ENCODE measurements around the gene DLK1. TPM values are rescaled to one million over a fixed set of nuclear protein-coding genes. Genes with fewer than 3 reads are reported as not detected.

The DLK1 gene
- polyA plus RNA-seq, 1 of the 3 experiments (the other 2 are of a cell fraction) = 1.7 TPM

GRCh38 chr14:100767003-100767787 is 40.5 kb downstream of the DLK1 start:
- DNase-seq = no peak
- Histone ChIP-seq H3K9ac (no peak overlapping the region), H3K4me1 (ENCODE audit: control insufficient read depth in 1 of 2, insufficient read depth in 2 of 2, low read depth in 1 of 2, low read length in 1 of 2) (peaks cover 1 to 27% of the 10 kb centered on the region in 2 experiments; a peak in 2 of 4 replicates), H2AFZ (ENCODE audit: low read depth) (no peak overlapping the region), H3K4me2 (no peak overlapping the region), H4K20me1 (ENCODE audit: insufficient read depth) (no peaks in the 10 kb centered on the region), H3K27me3 (ENCODE audit: insufficient read depth) (no peaks in the 10 kb centered on the region; the same call in 1 of the 2 replicates), H3K4me3 (ENCODE audit: low read depth in 2 of 2, low read length in 1 of 2) (no peak overlapping the region), H3K36me3 (replicated peaks in 1 of 2; ENCODE audit: control insufficient read depth in 1 of 2, insufficient read depth in 2 of 2, low read length in 1 of 2) (no peaks in the 10 kb centered on the region), H3K79me2 (ENCODE audit: insufficient read depth) (no peaks in the 10 kb centered on the region), H3K9me3 (no peaks in the 10 kb centered on the region), H3K27ac (ENCODE audit: low read depth in 2 of 2, low read length in 1 of 2) (peak overlapping the region in 1 of 2 experiments; percentile 47; a peak in 1 of 4 replicates), H3K9me2 (no peaks in the 10 kb centered on the region), H3F3A (replicated peaks; ENCODE audit: insufficient read depth) (no peaks in the 10 kb centered on the region)
- no peak for TF ChIP-seq USF2 (IDR thresholded peaks at IDR 0.05; ENCODE audit: borderline replicate concordance, low read depth, low read length)
- no peak for TF ChIP-seq YY1 (IDR thresholded peaks at IDR 0.05; ENCODE audit: low read depth)
- TF ChIP-seq, protein P1, sequence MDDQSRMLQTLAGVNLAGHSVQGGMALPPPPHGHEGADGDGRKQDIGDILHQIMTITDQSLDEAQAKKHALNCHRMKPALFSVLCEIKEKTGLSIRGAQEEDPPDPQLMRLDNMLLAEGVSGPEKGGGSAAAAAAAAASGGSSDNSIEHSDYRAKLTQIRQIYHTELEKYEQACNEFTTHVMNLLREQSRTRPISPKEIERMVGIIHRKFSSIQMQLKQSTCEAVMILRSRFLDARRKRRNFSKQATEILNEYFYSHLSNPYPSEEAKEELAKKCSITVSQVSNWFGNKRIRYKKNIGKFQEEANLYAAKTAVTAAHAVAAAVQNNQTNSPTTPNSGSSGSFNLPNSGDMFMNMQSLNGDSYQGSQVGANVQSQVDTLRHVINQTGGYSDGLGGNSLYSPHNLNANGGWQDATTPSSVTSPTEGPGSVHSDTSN (IDR thresholded peaks at IDR 0.05) = no peak
- TF ChIP-seq RCOR1 (IDR thresholded peaks at IDR 0.05; ENCODE audit: low read length) = no peak
- TF ChIP-seq RAD21 (IDR thresholded peaks at IDR 0.05; ENCODE audit: low read length) = no peak
- no peak for TF ChIP-seq GATA2 (CRISPR knock-in tag; IDR thresholded peaks at IDR 0.05)
- TF ChIP-seq FOSL2 (IDR thresholded peaks at IDR 0.05; ENCODE audit: borderline replicate concordance, low read depth) = no peak
- no peak for TF ChIP-seq MAX (IDR thresholded peaks at IDR 0.05; ENCODE audit: low read depth)
- no peak for TF ChIP-seq RXRA (IDR thresholded peaks at IDR 0.05; ENCODE audit: borderline replicate concordance, low read depth)
- no peak for TF ChIP-seq RFX5 (IDR thresholded peaks at IDR 0.05; ENCODE audit: low read length)
- TF ChIP-seq SMC3 (IDR thresholded peaks at IDR 0.05; ENCODE audit: low read depth, low read length) = no peak
- TF ChIP-seq GABPA (IDR thresholded peaks at IDR 0.05; ENCODE audit: low read depth) = no peak
- TF ChIP-seq ELF1 (IDR thresholded peaks at IDR 0.05) = no peak
- no peak for TF ChIP-seq EP300 (IDR thresholded peaks at IDR 0.05; ENCODE audit: borderline replicate concordance in 1 of 2, low read depth in 1 of 2, low read length in 1 of 2)
- TF ChIP-seq, protein P2, sequence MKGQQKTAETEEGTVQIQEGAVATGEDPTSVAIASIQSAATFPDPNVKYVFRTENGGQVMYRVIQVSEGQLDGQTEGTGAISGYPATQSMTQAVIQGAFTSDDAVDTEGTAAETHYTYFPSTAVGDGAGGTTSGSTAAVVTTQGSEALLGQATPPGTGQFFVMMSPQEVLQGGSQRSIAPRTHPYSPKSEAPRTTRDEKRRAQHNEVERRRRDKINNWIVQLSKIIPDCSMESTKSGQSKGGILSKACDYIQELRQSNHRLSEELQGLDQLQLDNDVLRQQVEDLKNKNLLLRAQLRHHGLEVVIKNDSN (IDR thresholded peaks at IDR 0.05; ENCODE audit: borderline replicate concordance, low read depth) = no peak
- TF ChIP-seq POLR2AphosphoS5 (IDR thresholded peaks at IDR 0.05; ENCODE audit: low read depth, low read length) = no peak
- TF ChIP-seq TAF1 (IDR thresholded peaks at IDR 0.05; ENCODE audit: borderline replicate concordance, low read depth, low read length) = no peak
- TF ChIP-seq JUND (IDR thresholded peaks at IDR 0.05) = no peak
- TF ChIP-seq ZBTB33 (IDR thresholded peaks at IDR 0.05; ENCODE audit: borderline replicate concordance, low read depth) = no peak
- CTCF ChIA-PET = interaction anchor here (1.0 kb wide), 1 partner anchor 33 kb away, joined by 3 read pairs; no protein-coding TSS in a partner anchor
- 59% methylated on average over 15 of the region's 15 CpGs for WGBS (ENCODE audit: low lambda C conversion rate)
- POLR2A ChIA-PET = interaction anchor here (1.5 kb wide), 1 partner anchor 34 kb away, joined by 3 read pairs; no protein-coding TSS in a partner anchor

Measured in SK-N-SH (cell line).